DOHH2 (cell line): ENCODE measurements around the gene C2.

Source experiments
- H3F3A ChIP-seq: fragments of 200-600 bp; sonication (generic), shearing (Covaris generic); 2 replicates; pipeline ENCODE4 v1.6.0; 2016; ENCODE audit warnings: antibody characterized with exemption, mild to moderate bottlenecking; ENCODE audit not compliant: control insufficient read depth, insufficient read depth
- H3K27ac ChIP-seq: fragments of 200-600 bp; sonication (generic); 2 replicates; pipeline ENCODE4 v1.5.1; 2014; ENCODE audit warnings: low read depth, mild to moderate bottlenecking, low read length, moderate library complexity
- H3K27me3 ChIP-seq: fragments of 200-600 bp; sonication (generic); 2 replicates; pipeline ENCODE4 v1.6.1; 2014; ENCODE audit warnings: mild to moderate bottlenecking, low read length, mixed read lengths; ENCODE audit not compliant: control insufficient read depth
- H3K36me3 ChIP-seq: fragments of 200-600 bp; sonication (generic); 2 replicates; pipeline ENCODE4 v1.6.1; 2014; ENCODE audit warnings: mild to moderate bottlenecking, low read length, moderate library complexity, mixed read lengths; ENCODE audit not compliant: control insufficient read depth
- H3K4me1 ChIP-seq: fragments of 200-600 bp; sonication (generic); 2 replicates; pipeline ENCODE4 v1.6.1; 2014; ENCODE audit warnings: mild to moderate bottlenecking, low read length, mixed read lengths; ENCODE audit not compliant: control insufficient read depth
- H3K4me2 ChIP-seq: fragments of 200-600 bp; sonication (generic); 2 replicates; pipeline ENCODE4 v1.6.0; 2014; ENCODE audit warnings: mild to moderate bottlenecking, low read length, moderate library complexity
- H3K4me3 ChIP-seq: fragments of 200-600 bp; sonication (generic); 2 replicates; pipeline ENCODE4 v1.5.1; 2014; ENCODE audit warnings: mild to moderate bottlenecking, low read length, mixed read lengths
- H3K79me2 ChIP-seq: fragments of 200-600 bp; sonication (generic); 2 replicates; pipeline ENCODE4 v1.6.1; 2014; ENCODE audit warnings: mild to moderate bottlenecking, low read length, mixed read lengths; ENCODE audit not compliant: control insufficient read depth
- H3K9me2 ChIP-seq: fragments of 200-600 bp; sonication (generic); replicated peaks from 2 replicates; pipeline ENCODE4 v1.6.1; 2014; ENCODE audit warnings: mild to moderate bottlenecking, low read length, mixed read lengths; ENCODE audit not compliant: control insufficient read depth
- H3K9me3 ChIP-seq: fragments of 200-600 bp; sonication (generic); 2 replicates; pipeline ENCODE4 v1.6.1; 2014; ENCODE audit warnings: antibody characterized with exemption, low read length, mixed read lengths; ENCODE audit not compliant: control insufficient read depth, insufficient read depth
- H4K20me1 ChIP-seq: fragments of 200-600 bp; sonication (generic); 2 replicates; pipeline ENCODE4 v1.6.0; 2014; ENCODE audit warnings: low read depth, mild to moderate bottlenecking, antibody characterized with exemption, low read length, moderate library complexity; ENCODE audit not compliant: control insufficient read depth, insufficient read depth
- EZH2phosphoT487 ChIP-seq: fragments of 200-600 bp; sonication (generic); IDR thresholded peaks from 2 replicates; pipeline ENCODE4 v1.6.1; 2017; ENCODE audit warnings: borderline replicate concordance, mild to moderate bottlenecking, antibody characterized with exemption, low read length, moderate library complexity, mixed read lengths
- TF ChIP-seq, protein P1 (sequence below): fragments of 200-600 bp; sonication (generic); IDR thresholded peaks from one replicate; pipeline ENCODE4 v1.5.1; 2014; ENCODE audit warnings: antibody characterized with exemption, mild to moderate bottlenecking, low read depth, low read length; ENCODE audit not compliant: poor library complexity, severe bottlenecking

The C2 gene

GRCh38 chr6:31901415-31901952 is 26.0 kb upstream of the C2 start:
- TF ChIP-seq EZH2phosphoT487, result no peak

DNA sequence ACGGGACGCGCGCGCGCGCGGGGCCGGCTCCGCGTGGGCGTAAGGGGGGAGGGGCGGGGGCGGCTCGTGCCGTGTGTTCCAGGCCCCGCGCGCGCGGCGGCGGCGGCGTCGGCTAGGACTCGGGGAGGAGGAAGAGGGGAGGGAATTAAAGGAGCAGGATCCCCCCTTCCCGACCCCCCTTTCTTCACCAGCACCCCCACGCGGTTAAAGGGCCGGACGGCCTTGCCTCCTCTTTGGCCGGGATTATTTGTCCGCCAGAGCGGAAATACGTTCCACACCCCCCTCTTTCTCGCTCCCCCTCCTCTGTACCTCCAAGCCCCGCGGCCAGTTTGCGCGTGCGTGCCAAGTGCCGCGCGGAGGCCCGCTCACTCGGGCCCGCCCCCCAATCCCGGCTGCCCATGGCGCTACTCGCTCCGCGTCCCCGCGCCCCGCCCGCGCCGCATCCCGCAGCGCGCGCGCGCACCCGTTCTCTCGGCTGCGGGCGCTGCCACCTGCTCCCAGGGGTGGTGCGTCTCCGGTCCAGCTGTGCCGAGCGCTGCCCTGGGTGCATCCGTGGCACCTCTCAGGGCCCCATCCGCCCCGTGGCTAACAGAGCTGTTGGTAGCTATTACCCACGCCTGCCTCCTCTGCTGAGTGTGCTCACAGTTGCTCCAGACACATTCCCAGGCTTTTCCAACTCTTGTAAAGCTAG is 25.4 kb upstream of the C2 start, which contains the start of gene ZBTB12:
ZBTB12 (minus strand) TSS at position 134 of the 691 bp plus-strand sequence. CDS start 781 bp downstream, outside the sequence.
- H3K27ac ChIP-seq, result 0 out of 2 replicates have a peak within 1 kb of the TSS, but pooled peaks have one; percentile 33
- H3K36me3 ChIP-seq, result peaks cover 4% of the 10 kb centered on the region
- H3K4me1 ChIP-seq, result peaks cover 31% of the 10 kb centered on the region
- H3K79me2 ChIP-seq, result peaks cover 29% of the 10 kb centered on the region
- peaks cover 17% of the 10 kb centered on the region for H3K27me3 ChIP-seq
- H4K20me1 ChIP-seq, result no peaks in the 10 kb centered on the region
- H3K4me2 ChIP-seq, result peak within 1 kb of the TSS; percentile 65
- peak within 1 kb of the TSS; percentile 70 for H3K4me3 ChIP-seq
- TF ChIP-seq, protein P1, sequence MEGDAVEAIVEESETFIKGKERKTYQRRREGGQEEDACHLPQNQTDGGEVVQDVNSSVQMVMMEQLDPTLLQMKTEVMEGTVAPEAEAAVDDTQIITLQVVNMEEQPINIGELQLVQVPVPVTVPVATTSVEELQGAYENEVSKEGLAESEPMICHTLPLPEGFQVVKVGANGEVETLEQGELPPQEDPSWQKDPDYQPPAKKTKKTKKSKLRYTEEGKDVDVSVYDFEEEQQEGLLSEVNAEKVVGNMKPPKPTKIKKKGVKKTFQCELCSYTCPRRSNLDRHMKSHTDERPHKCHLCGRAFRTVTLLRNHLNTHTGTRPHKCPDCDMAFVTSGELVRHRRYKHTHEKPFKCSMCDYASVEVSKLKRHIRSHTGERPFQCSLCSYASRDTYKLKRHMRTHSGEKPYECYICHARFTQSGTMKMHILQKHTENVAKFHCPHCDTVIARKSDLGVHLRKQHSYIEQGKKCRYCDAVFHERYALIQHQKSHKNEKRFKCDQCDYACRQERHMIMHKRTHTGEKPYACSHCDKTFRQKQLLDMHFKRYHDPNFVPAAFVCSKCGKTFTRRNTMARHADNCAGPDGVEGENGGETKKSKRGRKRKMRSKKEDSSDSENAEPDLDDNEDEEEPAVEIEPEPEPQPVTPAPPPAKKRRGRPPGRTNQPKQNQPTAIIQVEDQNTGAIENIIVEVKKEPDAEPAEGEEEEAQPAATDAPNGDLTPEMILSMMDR, result no peak
- H3K9me2 ChIP-seq, result no peaks in the 10 kb centered on the region
- peaks cover 17% of the 10 kb centered on the region for H3F3A ChIP-seq
- no peaks in the 10 kb centered on the region for H3K9me3 ChIP-seq

More at GRCh38 chr6:31901415-31901952, 26.0 kb upstream of the C2 start:
- no peaks in the 10 kb centered on the region for H4K20me1 ChIP-seq
- peaks cover 35% of the 10 kb centered on the region for H3K79me2 ChIP-seq
- H3K27me3 ChIP-seq, result peaks cover 17% of the 10 kb centered on the region
- H3K4me2 ChIP-seq, result peak overlapping the region; percentile 65
- no peaks in the 10 kb centered on the region for H3K9me2 ChIP-seq
- peaks cover 35% of the 10 kb centered on the region for H3K4me1 ChIP-seq
- H3K4me3 ChIP-seq, result peak overlapping the region; percentile 70
- H3F3A ChIP-seq, result peaks cover 17% of the 10 kb centered on the region
- H3K36me3 ChIP-seq, result peaks cover 7% of the 10 kb centered on the region
- H3K9me3 ChIP-seq, result no peaks in the 10 kb centered on the region
- 0 out of 2 replicates have a peak overlapping the region, but pooled peaks have one; percentile 33 for H3K27ac ChIP-seq

GRCh38 chr6:31903957-31904356 is 23.6 kb upstream of the C2 start:
- Histone ChIP-seq H3K36me3 (no peaks in the 10 kb centered on the region; the same call in 1 of the 2 replicates), H3F3A (peaks cover 17% of the 10 kb centered on the region), H3K79me2 (peaks cover 13% of the 10 kb centered on the region), H3K9me2 (no peaks in the 10 kb centered on the region), H4K20me1 (no peaks in the 10 kb centered on the region), H3K27ac (no peak overlapping the region), H3K27me3 (peaks cover 23% of the 10 kb centered on the region), H3K9me3 (no peaks in the 10 kb centered on the region), H3K4me2 (no peak overlapping the region), H3K4me3 (no peak overlapping the region), H3K4me1 (peaks cover 29% of the 10 kb centered on the region)
- TF ChIP-seq, protein P1, result no peak
- no peak for TF ChIP-seq EZH2phosphoT487

- Histone ChIP-seq H3K4me2 (no peak overlapping the region), H3K4me1 (peaks cover 19% of the 10 kb centered on the region)
Measured at GRCh38 chr6:31905041-31905440, 22.5 kb upstream of the C2 start.

More at GRCh38 chr6:31905041-31905440, 22.5 kb upstream of the C2 start:
- Histone ChIP-seq H3K4me3 (no peak overlapping the region), H3K9me2 (no peaks in the 10 kb centered on the region), H3F3A (peaks cover 12% of the 10 kb centered on the region), H3K27me3 (peaks cover 23% of the 10 kb centered on the region), H3K79me2 (peaks cover 8% of the 10 kb centered on the region), H3K27ac (no peak overlapping the region), H4K20me1 (no peaks in the 10 kb centered on the region), H3K9me3 (no peaks in the 10 kb centered on the region), H3K36me3 (no peaks in the 10 kb centered on the region; the same call in 1 of the 2 replicates)
- no peak for TF ChIP-seq EZH2phosphoT487
- TF ChIP-seq, protein P1, result no peak
